GM20000 (cell line): ENCODE measurements around the gene CFAP161.

Source experiments
- DNase-seq: peaks from one replicate; pipeline ENCODE4 v3.0.0; 2012; ENCODE audit warnings: low spot score
- CTCF ChIP-seq: IDR thresholded peaks from 2 replicates; pipeline ENCODE4 v1.5.1; 2012; ENCODE audit warnings: mild to moderate bottlenecking, control low read depth; ENCODE audit errors: extremely low read depth, missing control alignments

The CFAP161 gene, protein sequence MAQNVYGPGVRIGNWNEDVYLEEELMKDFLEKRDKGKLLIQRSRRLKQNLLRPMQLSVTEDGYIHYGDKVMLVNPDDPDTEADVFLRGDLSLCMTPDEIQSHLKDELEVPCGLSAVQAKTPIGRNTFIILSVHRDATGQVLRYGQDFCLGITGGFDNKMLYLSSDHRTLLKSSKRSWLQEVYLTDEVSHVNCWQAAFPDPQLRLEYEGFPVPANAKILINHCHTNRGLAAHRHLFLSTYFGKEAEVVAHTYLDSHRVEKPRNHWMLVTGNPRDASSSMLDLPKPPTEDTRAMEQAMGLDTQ

DNA sequence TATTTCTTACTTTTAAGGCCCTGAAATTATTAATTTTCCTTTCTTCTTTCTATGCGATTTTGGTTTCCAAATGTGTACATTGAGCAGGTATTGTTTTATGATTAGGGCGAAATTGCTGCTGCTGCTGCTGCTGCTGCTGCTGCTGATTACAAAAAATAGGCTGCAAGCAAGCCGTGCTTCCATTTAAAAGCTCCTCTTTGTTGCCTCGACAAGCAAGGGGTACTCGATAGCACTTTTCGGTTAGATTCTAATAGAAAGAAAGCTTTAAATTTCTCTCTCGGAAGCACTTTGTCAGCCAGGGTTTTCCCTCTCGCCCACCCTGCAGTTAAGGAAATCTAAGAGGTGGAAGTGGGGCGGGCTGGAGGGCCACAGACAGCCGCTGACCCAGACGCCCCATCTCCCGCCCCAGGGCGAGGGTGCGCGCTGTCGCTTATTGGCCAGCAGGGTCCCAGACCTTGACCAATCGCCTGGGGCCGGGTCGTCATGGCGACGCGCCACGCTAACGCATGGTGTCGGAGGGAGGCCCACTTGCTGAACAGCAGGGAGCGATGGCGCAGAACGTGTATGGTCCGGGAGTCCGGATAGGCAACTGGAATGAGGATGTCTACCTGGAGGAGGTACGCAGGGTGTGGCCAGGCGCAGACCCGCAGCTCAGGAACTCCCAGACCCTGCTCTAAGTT lies at the start of gene CFAP161:
CFAP161 (plus strand) TSS at position 489 of the 680 bp plus-strand sequence; CDS start at position 549, 60 bp downstream.
- peak; percentile 42 for DNase-seq
- TF ChIP-seq CTCF: no peak

DNA sequence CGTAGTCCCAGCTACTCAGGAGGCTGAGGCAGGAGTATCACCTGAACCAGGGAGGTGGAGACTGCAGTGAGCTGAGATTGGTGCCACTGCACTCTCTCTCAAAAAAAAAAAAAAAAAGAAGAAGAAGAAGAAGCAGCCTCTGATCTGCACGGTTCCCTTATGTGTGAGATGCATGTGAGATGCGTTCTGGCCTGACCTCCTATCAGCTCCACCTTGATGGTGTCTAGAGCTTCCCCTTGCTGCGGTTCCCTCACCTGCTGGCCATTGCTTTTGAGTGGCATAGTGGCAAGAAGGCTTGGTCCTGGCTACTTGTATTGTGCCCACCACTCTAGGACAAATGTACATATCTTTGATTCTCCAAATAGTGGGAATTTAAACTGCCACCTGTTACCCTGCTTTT lies 49.4 kb upstream of the CFAP161 start:
- DNase-seq: no peak
- no peak for TF ChIP-seq CTCF

- TF ChIP-seq CTCF: no peak
These were observed 48.9 kb upstream of the CFAP161 start for GRCh38 chr15:81085213-81085612.

GRCh38 chr15:81085898-81086297 lies 48.2 kb upstream of the CFAP161 start:
- DNase-seq: no peak

More at GRCh38 chr15:81085213-81085612, 48.9 kb upstream of the CFAP161 start:
- no peak for DNase-seq

GRCh38 chr15:81087066-81087465 lies 47.0 kb upstream of the CFAP161 start:
- TF ChIP-seq CTCF: no peak
- no peak for DNase-seq

More at GRCh38 chr15:81085898-81086297, 48.2 kb upstream of the CFAP161 start:
- TF ChIP-seq CTCF: no peak

DNA sequence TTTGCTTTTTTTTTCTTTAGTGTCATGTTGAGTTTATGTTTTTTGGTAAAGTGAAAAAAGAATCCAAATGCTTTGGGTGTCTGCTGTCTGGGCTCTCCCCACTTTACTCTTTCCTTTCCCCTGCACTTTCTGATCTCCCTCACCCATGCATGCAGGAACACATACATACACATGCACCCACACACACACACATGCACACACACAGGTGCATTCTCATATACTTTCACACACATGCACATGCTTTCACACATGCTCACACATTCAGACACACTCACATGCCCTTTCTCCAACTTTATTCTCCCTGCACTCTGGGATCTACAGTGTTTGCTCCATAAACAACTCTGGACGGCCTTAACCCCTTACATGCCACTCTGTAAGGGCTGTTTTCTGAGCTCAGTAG lies 46.4 kb upstream of the CFAP161 start:
- no peak for TF ChIP-seq CTCF
- DNase-seq: no peak

DNA sequence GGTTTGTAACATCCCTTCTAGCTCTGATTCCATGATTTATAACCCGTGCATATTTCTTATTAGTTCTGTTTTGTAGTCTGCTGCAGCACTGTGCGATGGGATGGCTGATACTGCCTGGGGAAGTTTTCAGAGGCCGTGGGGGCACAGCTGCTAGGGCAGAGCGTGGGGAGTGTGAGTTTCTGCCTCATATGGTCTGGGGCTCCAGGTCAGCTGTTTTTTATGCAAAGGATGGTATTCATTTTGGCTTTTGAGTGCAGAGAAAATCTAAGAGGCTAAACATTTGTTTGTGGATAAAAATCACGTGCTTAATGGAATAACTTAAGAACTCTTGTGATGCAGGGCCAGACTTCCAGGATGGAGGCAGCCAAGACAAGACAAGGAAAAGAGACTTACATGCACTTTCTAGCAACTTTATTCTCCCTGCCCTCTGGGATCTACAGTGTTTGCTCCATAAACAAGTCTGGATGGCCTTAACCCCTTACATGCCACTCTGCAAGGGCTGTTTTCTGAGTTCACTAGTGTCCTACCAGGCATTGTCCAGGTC lies 45.5 kb upstream of the CFAP161 start:
- no peak for DNase-seq
- TF ChIP-seq CTCF: no peak
